Neural progenitor cell (in vitro differentiated cells): Measurements from ENCODE around the gene TFF2. TPM values are rescaled to one million over a fixed set of nuclear protein-coding genes. Genes with fewer than 3 reads are reported as not detected.

Experiments used
- DNase-seq: peaks from one replicate; pipeline ENCODE4 v3.0.0-alpha.2; 2016; ENCODE audit warnings: low spot score
- H2AFZ ChIP-seq: fragments of 200-600 bp; sonication (generic); replicated peaks from 2 replicates; pipeline ENCODE4 v1.6.1; 2016; ENCODE audit warnings: antibody characterized with exemption
- H3F3A ChIP-seq: fragments of 200-600 bp; sonication (generic); 2 replicates; pipeline ENCODE4 v1.6.1; 2016; ENCODE audit warnings: antibody characterized with exemption, low read depth
- H3K27ac ChIP-seq: fragments of 200-600 bp; sonication (generic); 2 replicates; pipeline ENCODE4 v1.5.1; 2016; ENCODE audit warnings: mild to moderate bottlenecking
- H3K27me3 ChIP-seq: fragments of 200-600 bp; sonication (generic); 2 replicates; pipeline ENCODE4 v1.6.1; 2016; ENCODE audit warnings: mild to moderate bottlenecking, moderate library complexity
- H3K36me3 ChIP-seq: fragments of 200-600 bp; sonication (generic); 2 replicates; pipeline ENCODE4 v1.5.1; 2016
- H3K4me1 ChIP-seq: fragments of 200-600 bp; sonication (generic); 2 replicates; pipeline ENCODE4 v1.6.1; 2016; ENCODE audit warnings: mixed run types
- H3K4me2 ChIP-seq: fragments of 200-600 bp; sonication (generic); 2 replicates; pipeline ENCODE4 v1.6.1; 2016
- H3K4me3 ChIP-seq: fragments of 200-600 bp; sonication (generic); 2 replicates; pipeline ENCODE4 v1.5.1; 2016
- H3K79me2 ChIP-seq: fragments of 200-600 bp; sonication (generic); 2 replicates; pipeline ENCODE4 v1.6.1; 2016; ENCODE audit warnings: low read depth
- H3K9ac ChIP-seq: fragments of 200-600 bp; sonication (generic); 2 replicates; pipeline ENCODE4 v1.6.1; 2016
- H3K9me3 ChIP-seq: fragments of 200-600 bp; sonication (generic); 2 replicates; pipeline ENCODE4 v1.5.1; 2016; ENCODE audit warnings: low read depth
- H4K20me1 ChIP-seq: fragments of 200-600 bp; sonication (generic); 2 replicates; pipeline ENCODE4 v1.6.1; 2016; ENCODE audit warnings: low read depth
- H3K27ac Mint-ChIP-seq: 3 replicates; pipeline ENCODE4 v1.8.0; 2021; ENCODE audit warnings: mixed read lengths
- H3K27me3 Mint-ChIP-seq: 2 replicates; pipeline ENCODE4 v1.8.0; 2022; ENCODE audit warnings: low read depth, mild to moderate bottlenecking, inconsistent platforms, moderate library complexity, mixed read lengths; ENCODE audit not compliant: insufficient read depth
- H3K36me3 Mint-ChIP-seq: 3 replicates; pipeline ENCODE4 v1.8.0; 2021; ENCODE audit warnings: mixed read lengths
- H3K4me1 Mint-ChIP-seq: 3 replicates; pipeline ENCODE4 v1.8.0; 2021; ENCODE audit warnings: mixed read lengths
- H3K4me3 Mint-ChIP-seq: 3 replicates; pipeline ENCODE4 v1.8.0; 2021; ENCODE audit warnings: mild to moderate bottlenecking, moderate library complexity, mixed read lengths
- H3K9me3 Mint-ChIP-seq: 3 replicates; pipeline ENCODE4 v1.8.0; 2020; ENCODE audit warnings: mixed read lengths
- CTCF ChIP-seq: fragments of 200-600 bp; sonication (generic); IDR thresholded peaks from 2 replicates; pipeline ENCODE4 v1.5.1; 2017; ENCODE audit warnings: antibody characterized with exemption, mild to moderate bottlenecking
- EZH2 ChIP-seq: fragments of 200-600 bp; sonication (generic); IDR thresholded peaks from 2 replicates; pipeline ENCODE4 v1.6.1; 2017; ENCODE audit warnings: antibody characterized with exemption, mild to moderate bottlenecking, moderate library complexity
- EZH2phosphoT487 ChIP-seq: fragments of 200-600 bp; sonication (generic); IDR thresholded peaks from 2 replicates; pipeline ENCODE4 v1.6.1; 2017; ENCODE audit warnings: antibody characterized with exemption
- total RNA-seq: library from RNA; depleted of rRNA; stranded (reverse); fragments of >200 nt; gene quantifications from 2 replicates; pipeline ENCODE4 v1.2.3, GENCODE V29; 2015; ENCODE audit warnings: low replicate concordance

TFF2 gene
- total RNA-seq, 1 donor from 2014 or later: not detected

GRCh38 chr21:42311816-42312625, 38.8 kb downstream of the TFF2 start:
- no peaks in the 10 kb centered on the region for H4K20me1 ChIP-seq
- no peak overlapping the region for H3K4me3 Mint-ChIP-seq
- H3K27me3 Mint-ChIP-seq: peaks cover 8% of the 10 kb centered on the region
- peaks cover 15% of the 10 kb centered on the region for H3F3A ChIP-seq
- H3K4me2 ChIP-seq: no peak overlapping the region
- DNase-seq: no peak
- no peak overlapping the region for H3K27ac Mint-ChIP-seq
- no peaks in the 10 kb centered on the region for H3K36me3 ChIP-seq
- H3K4me3 ChIP-seq: no peak overlapping the region
- H3K4me1 ChIP-seq: peaks cover 36% of the 10 kb centered on the region
- no peak for TF ChIP-seq EZH2phosphoT487
- no peak for TF ChIP-seq EZH2
- no peaks in the 10 kb centered on the region for H3K36me3 Mint-ChIP-seq
- H3K27me3 ChIP-seq: peaks cover 6% of the 10 kb centered on the region
- no peaks in the 10 kb centered on the region for H3K79me2 ChIP-seq
- no peak overlapping the region for H3K9ac ChIP-seq
- peaks cover 57% of the 10 kb centered on the region for H3K4me1 Mint-ChIP-seq
- no peak overlapping the region for H2AFZ ChIP-seq
- H3K9me3 ChIP-seq: no peaks in the 10 kb centered on the region
- H3K27ac ChIP-seq: no peak overlapping the region
- H3K9me3 Mint-ChIP-seq: no peaks in the 10 kb centered on the region

GRCh38 chr21:42311160-42311559, 39.6 kb downstream of the TFF2 start:
- Histone ChIP-seq H3K27me3 (peaks cover 6% of the 10 kb centered on the region), H3K4me1 (peaks cover 31% of the 10 kb centered on the region), H2AFZ (no peak overlapping the region), H4K20me1 (no peaks in the 10 kb centered on the region), H3K9ac (no peak overlapping the region), H3K36me3 (no peaks in the 10 kb centered on the region), H3F3A (peaks cover 15% of the 10 kb centered on the region), H3K27ac (no peak overlapping the region), H3K4me3 (no peak overlapping the region), H3K9me3 (no peaks in the 10 kb centered on the region), H3K4me2 (no peak overlapping the region), H3K79me2 (no peaks in the 10 kb centered on the region)
- Mint-ChIP-seq H3K27me3 (peaks cover 8% of the 10 kb centered on the region), H3K27ac (no peak overlapping the region), H3K4me1 (peaks cover 50% of the 10 kb centered on the region), H3K9me3 (no peaks in the 10 kb centered on the region), H3K4me3 (no peak overlapping the region), H3K36me3 (no peaks in the 10 kb centered on the region)
- TF ChIP-seq EZH2phosphoT487 (no peak), CTCF (no peak), EZH2 (no peak)
- no peak for DNase-seq

GRCh38 chr21:42310411-42311001, 40.3 kb downstream of the TFF2 start:
- no peak overlapping the region for H3K27ac Mint-ChIP-seq
- H2AFZ ChIP-seq: no peak overlapping the region
- peaks cover 46% of the 10 kb centered on the region for H3K4me1 Mint-ChIP-seq
- no peak overlapping the region for H3K9ac ChIP-seq
- H3K4me2 ChIP-seq: no peak overlapping the region
- H3K9me3 ChIP-seq: no peaks in the 10 kb centered on the region
- H3K27ac ChIP-seq: no peak overlapping the region
- peaks cover 10% of the 10 kb centered on the region for H3F3A ChIP-seq
- H3K4me1 ChIP-seq: peaks cover 27% of the 10 kb centered on the region
- peaks cover 6% of the 10 kb centered on the region for H3K27me3 ChIP-seq
- H4K20me1 ChIP-seq: no peaks in the 10 kb centered on the region
- no peaks in the 10 kb centered on the region for H3K9me3 Mint-ChIP-seq
- TF ChIP-seq EZH2 (no peak), CTCF (no peak), EZH2phosphoT487 (no peak)
- H3K79me2 ChIP-seq: no peaks in the 10 kb centered on the region
- no peaks in the 10 kb centered on the region for H3K36me3 ChIP-seq
- peaks cover 8% of the 10 kb centered on the region for H3K27me3 Mint-ChIP-seq
- no peak overlapping the region for H3K4me3 ChIP-seq
- H3K4me3 Mint-ChIP-seq: peak overlapping the region; percentile 72
- DNase-seq: no peak
- H3K36me3 Mint-ChIP-seq: no peaks in the 10 kb centered on the region
